ENCODE data around the gene CELF4. TPM values are rescaled to one million over a fixed set of nuclear protein-coding genes. Genes with fewer than 3 reads are reported as not detected.

CELF4 gene
- total and polyA plus RNA-seq, 2 of the 4 experiments (the other 2 are of a cell fraction): not detected

DNA sequence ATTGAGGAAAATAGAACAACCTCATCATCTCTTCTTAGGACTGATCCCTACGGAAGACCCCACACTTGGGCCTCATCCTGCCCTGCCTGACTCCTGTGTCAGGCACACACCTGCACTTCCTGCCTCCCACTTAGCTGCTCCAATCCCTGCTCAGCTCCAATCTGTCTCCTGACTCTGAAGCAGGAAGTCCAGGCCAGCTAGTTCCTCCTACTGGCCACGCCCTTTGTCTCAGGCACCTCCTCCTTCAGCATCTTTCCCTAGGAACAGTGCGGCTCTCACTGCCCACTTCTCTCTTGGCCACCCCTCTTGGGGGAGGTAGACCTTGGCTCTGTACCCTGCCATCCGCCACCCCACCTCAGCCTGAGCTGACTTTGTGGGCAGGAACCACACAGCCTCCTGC is 135.8 kb downstream of the CELF4 start:
- Histone ChIP-seq H2BK20ac (ENCODE audit: low read depth, low read length) (no peak overlapping the region), H3K4ac (ENCODE audit: low read depth, low read length) (no peak overlapping the region), H2BK5ac (ENCODE audit: low read depth, low read length, poor library complexity, severe bottlenecking) (no peak overlapping the region), H2AK5ac (ENCODE audit: low read depth, low read length) (no peak overlapping the region), H3K4me1 (ENCODE audit: control insufficient read depth, insufficient read depth, low read length) (no peaks in the 10 kb centered on the region), H3K4me2 (ENCODE audit: low read depth, low read length) (no peak overlapping the region), H3K27ac (ENCODE audit: insufficient read depth, low read length) (no peak overlapping the region), H4K91ac (ENCODE audit: insufficient read depth, low read depth, low read length) (no peak overlapping the region), H3K9me1 (ENCODE audit: insufficient read depth, low read length) (no peaks in the 10 kb centered on the region), H2AFZ (replicated peaks; ENCODE audit: low read length, poor library complexity) (no peak overlapping the region), H3K14ac (replicated peaks; ENCODE audit: low read depth, low read length) (no peak overlapping the region), H4K20me1 (ENCODE audit: insufficient read depth, low read length) (no peaks in the 10 kb centered on the region), H3K23ac (ENCODE audit: low read depth, low read length) (no peak overlapping the region), H3K9me3 (ENCODE audit: control insufficient read depth, insufficient read depth, low read length) (no peaks in the 10 kb centered on the region), H3K9ac (ENCODE audit: low read depth, low read length) (no peak overlapping the region), H3K18ac (ENCODE audit: low read depth, low read length) (no peak overlapping the region), H2BK120ac (ENCODE audit: low read depth, low read length) (no peak overlapping the region), H3K56ac (ENCODE audit: extremely low read depth, insufficient read depth, low read length) (no peak overlapping the region), H2AK9ac (replicated peaks; ENCODE audit: low read depth, low read length, poor library complexity) (no peak overlapping the region), H3K4me3 (ENCODE audit: insufficient read depth, low read depth, low read length) (no peak overlapping the region), H3K36me3 (ENCODE audit: control insufficient read depth, insufficient read depth, low read length) (no peaks in the 10 kb centered on the region), H2BK15ac (ENCODE audit: low read depth, low read length) (no peak overlapping the region), H3K27me3 (ENCODE audit: control insufficient read depth, insufficient read depth, low read length) (peaks cover 10% of the 10 kb centered on the region), H4K8ac (ENCODE audit: low read depth in 2 of 2, low read length in 2 of 2) (no peak overlapping the region), H3K79me1 (ENCODE audit: low read depth in 1 of 2, low read length in 2 of 2) (no peaks in the 10 kb centered on the region), H4K5ac (ENCODE audit: low read depth, low read length) (no peak overlapping the region)
- ATAC-seq (ENCODE audit: low read depth) (no peak), DNase-seq (no peak)
- CTCF ChIA-PET: no interaction called here
- BruUV-seq (replicated peaks): no TSS peak
- dilution Hi-C loops (cut with HindIII; ENCODE audit: low sequenced_read_pairs, unreplicated experiment): no loop called here
- in situ Hi-C loops (cut with MboI; ENCODE audit: low sequenced_read_pairs): no loop called here
- no peak for TF ChIP-seq SMC3 (IDR thresholded peaks at IDR 0.05; ENCODE audit: low read depth, low read length)
- TF ChIP-seq CHD1 (IDR thresholded peaks at IDR 0.05; ENCODE audit: low read depth, low read length): no peak
- TF ChIP-seq, protein P1, sequence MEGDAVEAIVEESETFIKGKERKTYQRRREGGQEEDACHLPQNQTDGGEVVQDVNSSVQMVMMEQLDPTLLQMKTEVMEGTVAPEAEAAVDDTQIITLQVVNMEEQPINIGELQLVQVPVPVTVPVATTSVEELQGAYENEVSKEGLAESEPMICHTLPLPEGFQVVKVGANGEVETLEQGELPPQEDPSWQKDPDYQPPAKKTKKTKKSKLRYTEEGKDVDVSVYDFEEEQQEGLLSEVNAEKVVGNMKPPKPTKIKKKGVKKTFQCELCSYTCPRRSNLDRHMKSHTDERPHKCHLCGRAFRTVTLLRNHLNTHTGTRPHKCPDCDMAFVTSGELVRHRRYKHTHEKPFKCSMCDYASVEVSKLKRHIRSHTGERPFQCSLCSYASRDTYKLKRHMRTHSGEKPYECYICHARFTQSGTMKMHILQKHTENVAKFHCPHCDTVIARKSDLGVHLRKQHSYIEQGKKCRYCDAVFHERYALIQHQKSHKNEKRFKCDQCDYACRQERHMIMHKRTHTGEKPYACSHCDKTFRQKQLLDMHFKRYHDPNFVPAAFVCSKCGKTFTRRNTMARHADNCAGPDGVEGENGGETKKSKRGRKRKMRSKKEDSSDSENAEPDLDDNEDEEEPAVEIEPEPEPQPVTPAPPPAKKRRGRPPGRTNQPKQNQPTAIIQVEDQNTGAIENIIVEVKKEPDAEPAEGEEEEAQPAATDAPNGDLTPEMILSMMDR (conservative IDR thresholded peaks at IDR 0.05; ENCODE audit: low read depth, low read length): no peak
- TF ChIP-seq, protein P2, sequence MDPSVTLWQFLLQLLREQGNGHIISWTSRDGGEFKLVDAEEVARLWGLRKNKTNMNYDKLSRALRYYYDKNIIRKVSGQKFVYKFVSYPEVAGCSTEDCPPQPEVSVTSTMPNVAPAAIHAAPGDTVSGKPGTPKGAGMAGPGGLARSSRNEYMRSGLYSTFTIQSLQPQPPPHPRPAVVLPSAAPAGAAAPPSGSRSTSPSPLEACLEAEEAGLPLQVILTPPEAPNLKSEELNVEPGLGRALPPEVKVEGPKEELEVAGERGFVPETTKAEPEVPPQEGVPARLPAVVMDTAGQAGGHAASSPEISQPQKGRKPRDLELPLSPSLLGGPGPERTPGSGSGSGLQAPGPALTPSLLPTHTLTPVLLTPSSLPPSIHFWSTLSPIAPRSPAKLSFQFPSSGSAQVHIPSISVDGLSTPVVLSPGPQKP (IDR thresholded peaks at IDR 0.05; ENCODE audit: borderline replicate concordance, low read depth, low read length): no peak
- no peak for TF ChIP-seq MAZ (IDR thresholded peaks at IDR 0.05; ENCODE audit: borderline replicate concordance, low read depth, low read length)
- no CpG with 5 or more reads among the region's 4 CpGs for WGBS, 2 experiments (ENCODE audit: extremely low coverage in 2 of 2, insufficient read length in 1 of 2)
- POLR2A ChIA-PET (ENCODE audit: unreplicated experiment): no interaction called here
- intact Hi-C loops (cut with micrococcal nuclease): no loop called here
